ENCODE measurements around the gene LRRC9.

GRCh38 chr14:59897757-59898383 is 22.1 kb upstream of the LRRC9 start:
- TF ChIP-seq, protein P1, sequence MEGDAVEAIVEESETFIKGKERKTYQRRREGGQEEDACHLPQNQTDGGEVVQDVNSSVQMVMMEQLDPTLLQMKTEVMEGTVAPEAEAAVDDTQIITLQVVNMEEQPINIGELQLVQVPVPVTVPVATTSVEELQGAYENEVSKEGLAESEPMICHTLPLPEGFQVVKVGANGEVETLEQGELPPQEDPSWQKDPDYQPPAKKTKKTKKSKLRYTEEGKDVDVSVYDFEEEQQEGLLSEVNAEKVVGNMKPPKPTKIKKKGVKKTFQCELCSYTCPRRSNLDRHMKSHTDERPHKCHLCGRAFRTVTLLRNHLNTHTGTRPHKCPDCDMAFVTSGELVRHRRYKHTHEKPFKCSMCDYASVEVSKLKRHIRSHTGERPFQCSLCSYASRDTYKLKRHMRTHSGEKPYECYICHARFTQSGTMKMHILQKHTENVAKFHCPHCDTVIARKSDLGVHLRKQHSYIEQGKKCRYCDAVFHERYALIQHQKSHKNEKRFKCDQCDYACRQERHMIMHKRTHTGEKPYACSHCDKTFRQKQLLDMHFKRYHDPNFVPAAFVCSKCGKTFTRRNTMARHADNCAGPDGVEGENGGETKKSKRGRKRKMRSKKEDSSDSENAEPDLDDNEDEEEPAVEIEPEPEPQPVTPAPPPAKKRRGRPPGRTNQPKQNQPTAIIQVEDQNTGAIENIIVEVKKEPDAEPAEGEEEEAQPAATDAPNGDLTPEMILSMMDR (IDR thresholded peaks at IDR 0.05): peak in 3 of 4 experiments; percentile 41 to 52 (median 52)
- no peak for TF ChIP-seq POLR2A (IDR thresholded peaks at IDR 0.05)
- TF ChIP-seq POLR2AphosphoS5 (IDR thresholded peaks at IDR 0.05): no peak

Measured in prostate gland (tissue), 2 donors.